ENCODE results near the gene WNT16.

DNA sequence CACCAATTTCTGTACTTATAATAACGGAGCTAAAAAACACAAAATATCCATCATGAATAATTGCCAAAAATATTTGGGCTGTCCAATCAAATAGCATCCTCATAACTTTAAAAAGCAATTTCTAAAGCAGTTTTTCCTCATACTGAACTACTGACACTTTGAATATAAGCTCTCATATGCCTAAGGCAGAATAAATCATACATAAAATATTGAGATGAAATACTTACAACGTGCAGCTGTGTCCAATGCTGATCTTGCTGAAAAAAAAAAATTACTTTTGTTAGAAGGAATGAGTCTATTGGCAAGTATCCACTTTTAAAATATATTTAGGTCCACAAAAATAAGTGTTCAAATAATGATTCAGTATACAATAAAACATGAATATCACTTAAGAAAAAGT is 43.1 kb downstream of the WNT16 start:
- TF ChIP-seq, protein P1, sequence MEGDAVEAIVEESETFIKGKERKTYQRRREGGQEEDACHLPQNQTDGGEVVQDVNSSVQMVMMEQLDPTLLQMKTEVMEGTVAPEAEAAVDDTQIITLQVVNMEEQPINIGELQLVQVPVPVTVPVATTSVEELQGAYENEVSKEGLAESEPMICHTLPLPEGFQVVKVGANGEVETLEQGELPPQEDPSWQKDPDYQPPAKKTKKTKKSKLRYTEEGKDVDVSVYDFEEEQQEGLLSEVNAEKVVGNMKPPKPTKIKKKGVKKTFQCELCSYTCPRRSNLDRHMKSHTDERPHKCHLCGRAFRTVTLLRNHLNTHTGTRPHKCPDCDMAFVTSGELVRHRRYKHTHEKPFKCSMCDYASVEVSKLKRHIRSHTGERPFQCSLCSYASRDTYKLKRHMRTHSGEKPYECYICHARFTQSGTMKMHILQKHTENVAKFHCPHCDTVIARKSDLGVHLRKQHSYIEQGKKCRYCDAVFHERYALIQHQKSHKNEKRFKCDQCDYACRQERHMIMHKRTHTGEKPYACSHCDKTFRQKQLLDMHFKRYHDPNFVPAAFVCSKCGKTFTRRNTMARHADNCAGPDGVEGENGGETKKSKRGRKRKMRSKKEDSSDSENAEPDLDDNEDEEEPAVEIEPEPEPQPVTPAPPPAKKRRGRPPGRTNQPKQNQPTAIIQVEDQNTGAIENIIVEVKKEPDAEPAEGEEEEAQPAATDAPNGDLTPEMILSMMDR (IDR thresholded peaks at IDR 0.05) = no peak
- TF ChIP-seq TCF7L2 (IDR thresholded peaks at IDR 0.05; ENCODE audit: low read depth, low read length) (no peak), POLR2AphosphoS5 (IDR thresholded peaks at IDR 0.05; ENCODE audit: low read depth, low read length) (no peak), SIN3A (IDR thresholded peaks at IDR 0.05; ENCODE audit: borderline replicate concordance, insufficient read depth, low read depth, low read length) (no peak)
- TF ChIP-seq, protein P2, sequence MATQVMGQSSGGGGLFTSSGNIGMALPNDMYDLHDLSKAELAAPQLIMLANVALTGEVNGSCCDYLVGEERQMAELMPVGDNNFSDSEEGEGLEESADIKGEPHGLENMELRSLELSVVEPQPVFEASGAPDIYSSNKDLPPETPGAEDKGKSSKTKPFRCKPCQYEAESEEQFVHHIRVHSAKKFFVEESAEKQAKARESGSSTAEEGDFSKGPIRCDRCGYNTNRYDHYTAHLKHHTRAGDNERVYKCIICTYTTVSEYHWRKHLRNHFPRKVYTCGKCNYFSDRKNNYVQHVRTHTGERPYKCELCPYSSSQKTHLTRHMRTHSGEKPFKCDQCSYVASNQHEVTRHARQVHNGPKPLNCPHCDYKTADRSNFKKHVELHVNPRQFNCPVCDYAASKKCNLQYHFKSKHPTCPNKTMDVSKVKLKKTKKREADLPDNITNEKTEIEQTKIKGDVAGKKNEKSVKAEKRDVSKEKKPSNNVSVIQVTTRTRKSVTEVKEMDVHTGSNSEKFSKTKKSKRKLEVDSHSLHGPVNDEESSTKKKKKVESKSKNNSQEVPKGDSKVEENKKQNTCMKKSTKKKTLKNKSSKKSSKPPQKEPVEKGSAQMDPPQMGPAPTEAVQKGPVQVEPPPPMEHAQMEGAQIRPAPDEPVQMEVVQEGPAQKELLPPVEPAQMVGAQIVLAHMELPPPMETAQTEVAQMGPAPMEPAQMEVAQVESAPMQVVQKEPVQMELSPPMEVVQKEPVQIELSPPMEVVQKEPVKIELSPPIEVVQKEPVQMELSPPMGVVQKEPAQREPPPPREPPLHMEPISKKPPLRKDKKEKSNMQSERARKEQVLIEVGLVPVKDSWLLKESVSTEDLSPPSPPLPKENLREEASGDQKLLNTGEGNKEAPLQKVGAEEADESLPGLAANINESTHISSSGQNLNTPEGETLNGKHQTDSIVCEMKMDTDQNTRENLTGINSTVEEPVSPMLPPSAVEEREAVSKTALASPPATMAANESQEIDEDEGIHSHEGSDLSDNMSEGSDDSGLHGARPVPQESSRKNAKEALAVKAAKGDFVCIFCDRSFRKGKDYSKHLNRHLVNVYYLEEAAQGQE (IDR thresholded peaks at IDR 0.05; ENCODE audit: insufficient read depth in 1 of 2, low read depth in 2 of 2, low read length in 1 of 2) = no peak
